B cell (primary cell): ENCODE results near the gene HDAC5. TPM values are rescaled to one million over a fixed set of nuclear protein-coding genes. Genes with fewer than 3 reads are reported as not detected.

Experiments
- ATAC-seq: fragments of 200-7000 bp; cut with Tn5 transposase; one replicate; pipeline ENCODE4 v1.10.0; 2021; ENCODE audit warnings: low read depth, mild to moderate bottlenecking, moderate number of reproducible peaks, moderate library complexity
- CTCF ChIA-PET: fragments of 350-600 bp; sonication (Branson Sonifier 250); formaldehyde crosslinking; loops from one replicate; lab custom pipeline; 2021; ENCODE audit warnings: antibody characterized with exemption, inconsistent platforms; lab: Charles Lee
- POLR2A ChIA-PET: fragments of 350-600 bp; sonication (Branson Sonifier 250); formaldehyde crosslinking; loops from one replicate; lab custom pipeline; 2021; ENCODE audit warnings: antibody characterized with exemption; lab: Charles Lee
- DNase-seq: peaks from one replicate; pipeline ENCODE4 v3.0.0; 2013
- H2AFZ ChIP-seq: 2 replicates; pipeline ENCODE4 v1.6.1; 2012; ENCODE audit warnings: mild to moderate bottlenecking, low read depth, low read length; ENCODE audit not compliant: insufficient read depth, poor library complexity, severe bottlenecking
- H3K27ac ChIP-seq, 2 donors: 1 replicate in 1 of 2; 2 replicates in 1 of 2; pipeline ENCODE4 v1.5.1; 2012 to 2013; ENCODE audit warnings: low read length in 2 of 2, mild to moderate bottlenecking in 2 of 2, moderate library complexity in 1 of 2
- H3K27me3 ChIP-seq, 4 experiments: fragments of 200-600 bp in 1 of 4; sonication (generic) in 1 of 4; replicated peaks in 1 of 4; 1 replicate in 2 of 4; 2 replicates in 2 of 4; pipeline versions ENCODE4 v1.6.1 to v1.7.0; 2013 to 2016; ENCODE audit warnings: low read length in 3 of 4, mild to moderate bottlenecking in 2 of 4, mixed read lengths in 1 of 4, moderate library complexity in 1 of 4; ENCODE audit not compliant: insufficient read depth in 4 of 4, control insufficient read depth in 3 of 4; ENCODE audit errors: control extremely low read depth in 1 of 4
- H3K36me3 ChIP-seq, 2 experiments: replicated peaks in 1 of 2; 1 replicate in 1 of 2; 2 replicates in 1 of 2; pipeline versions ENCODE4 v1.6.1 to v1.7.1; 2013; ENCODE audit warnings: low read length in 1 of 2; ENCODE audit not compliant: insufficient read depth in 2 of 2, control insufficient read depth in 1 of 2; ENCODE audit errors: control extremely low read depth in 1 of 2, extremely low read depth in 1 of 2
- H3K4me1 ChIP-seq, 2 donors: fragments of 200-600 bp in 1 of 2; sonication (generic) in 1 of 2; 1 replicate in 1 of 2; 2 replicates in 1 of 2; pipeline versions ENCODE4 v1.5.1 to v1.6.1; 2013 to 2017; ENCODE audit warnings: low read length in 2 of 2; ENCODE audit not compliant: control insufficient read depth in 2 of 2, insufficient read depth in 2 of 2
- H3K4me2 ChIP-seq: replicated peaks from 2 replicates; pipeline ENCODE3; 2012; ENCODE audit warnings: mild to moderate bottlenecking, low read depth, low read length; ENCODE audit not compliant: poor library complexity, severe bottlenecking
- H3K4me3 ChIP-seq, 5 experiments: fragments of 200-600 bp in 1 of 5; sonication (generic) in 1 of 5; 1 replicate in 3 of 5; 2 replicates in 2 of 5; pipeline versions ENCODE4 v1.5.1 to v1.7.0; 2011 to 2016; ENCODE audit warnings: low read length in 4 of 5, mild to moderate bottlenecking in 4 of 5, low read depth in 2 of 5, control low read depth in 1 of 5, moderate library complexity in 1 of 5; ENCODE audit not compliant: insufficient read depth in 1 of 5; ENCODE audit errors: control extremely low read depth in 1 of 5, extremely low read depth in 1 of 5
- H3K79me2 ChIP-seq: fragments of 200-600 bp; sonication (generic); one replicate; pipeline ENCODE4 v1.6.0; 2016; ENCODE audit warnings: low read length; ENCODE audit not compliant: control insufficient read depth, insufficient read depth
- H3K9ac ChIP-seq: fragments of 200-600 bp; sonication (generic); 2 replicates; pipeline ENCODE4 v1.6.1; 2017; ENCODE audit warnings: mild to moderate bottlenecking, low read length, moderate library complexity
- H3K9me3 ChIP-seq, 3 donors: one replicate each; pipeline versions ENCODE4 v1.6.1 to v1.7.1; 2013; ENCODE audit warnings: low read length in 2 of 3; ENCODE audit not compliant: control insufficient read depth in 2 of 3, insufficient read depth in 1 of 3; ENCODE audit errors: control extremely low read depth in 1 of 3
- H4K20me1 ChIP-seq: 2 replicates; pipeline ENCODE4 v1.6.0; 2012; ENCODE audit warnings: mild to moderate bottlenecking, low read length; ENCODE audit not compliant: insufficient read depth, control insufficient read depth, poor library complexity, severe bottlenecking
- H3K27ac Mint-ChIP-seq: one replicate; pipeline ENCODE4 v1.8.0; 2021; ENCODE audit warnings: mixed read lengths
- H3K27me3 Mint-ChIP-seq: one replicate; pipeline ENCODE4 v1.8.0; 2021; ENCODE audit warnings: mixed read lengths
- H3K4me1 Mint-ChIP-seq: one replicate; pipeline ENCODE4 v1.8.0; 2021; ENCODE audit warnings: mixed read lengths
- H3K4me3 Mint-ChIP-seq: one replicate; pipeline ENCODE4 v1.8.0; 2021; ENCODE audit warnings: mixed read lengths
- H3K9me3 Mint-ChIP-seq: one replicate; pipeline ENCODE4 v1.8.0; 2022; ENCODE audit warnings: mixed read lengths; ENCODE audit not compliant: insufficient read depth
- EZH2 ChIP-seq: IDR thresholded peaks from 2 replicates; pipeline ENCODE4 v1.6.1; 2012; ENCODE audit warnings: borderline replicate concordance, low read depth, mild to moderate bottlenecking, moderate library complexity, low read length; ENCODE audit not compliant: insufficient read depth, poor library complexity, severe bottlenecking
- WGBS: methylation state at CpG from one replicate; pipeline ENCODE4 v1.1.5; 2013; ENCODE audit warnings: missing lambda C conversion rate; ENCODE audit not compliant: insufficient coverage; 5-methylcytosine and 5-hydroxymethylcytosine counted together
- intact Hi-C: fragments of 100-400 bp; cut with micrococcal nuclease; formaldehyde crosslinking; loops from one replicate; pipeline ENCODE4 v1.10.0; 2022
- polyA plus RNA-seq: library from polyadenylated mRNA; depleted of rRNA; stranded (reverse); fragments of >200 nt; gene quantifications from 2 replicates; pipeline ENCODE4 v1.2.3, GENCODE V29; 2012
- total RNA-seq, 2 donors: library from RNA; stranded (reverse); fragments of 120-200 nt in 1 of 2; gene quantifications; 1 replicate in 1 of 2; 2 replicates in 1 of 2; pipeline versions ENCODE4 v1.2.3 to v1.2.4, GENCODE V29; 2013 to 2022
- TF ChIP-seq, protein P1 (sequence below): fragments of 200-600 bp; IDR thresholded peaks from one replicate; pipeline ENCODE4 v1.8.0; 2022; ENCODE audit warnings: antibody characterized with exemption, mild to moderate bottlenecking

HDAC5 gene
- total and polyA plus RNA-seq, 2 donors (not counting 1 experiment from before 2014, with no cell fraction given) = 99.8 to 104 TPM

DNA sequence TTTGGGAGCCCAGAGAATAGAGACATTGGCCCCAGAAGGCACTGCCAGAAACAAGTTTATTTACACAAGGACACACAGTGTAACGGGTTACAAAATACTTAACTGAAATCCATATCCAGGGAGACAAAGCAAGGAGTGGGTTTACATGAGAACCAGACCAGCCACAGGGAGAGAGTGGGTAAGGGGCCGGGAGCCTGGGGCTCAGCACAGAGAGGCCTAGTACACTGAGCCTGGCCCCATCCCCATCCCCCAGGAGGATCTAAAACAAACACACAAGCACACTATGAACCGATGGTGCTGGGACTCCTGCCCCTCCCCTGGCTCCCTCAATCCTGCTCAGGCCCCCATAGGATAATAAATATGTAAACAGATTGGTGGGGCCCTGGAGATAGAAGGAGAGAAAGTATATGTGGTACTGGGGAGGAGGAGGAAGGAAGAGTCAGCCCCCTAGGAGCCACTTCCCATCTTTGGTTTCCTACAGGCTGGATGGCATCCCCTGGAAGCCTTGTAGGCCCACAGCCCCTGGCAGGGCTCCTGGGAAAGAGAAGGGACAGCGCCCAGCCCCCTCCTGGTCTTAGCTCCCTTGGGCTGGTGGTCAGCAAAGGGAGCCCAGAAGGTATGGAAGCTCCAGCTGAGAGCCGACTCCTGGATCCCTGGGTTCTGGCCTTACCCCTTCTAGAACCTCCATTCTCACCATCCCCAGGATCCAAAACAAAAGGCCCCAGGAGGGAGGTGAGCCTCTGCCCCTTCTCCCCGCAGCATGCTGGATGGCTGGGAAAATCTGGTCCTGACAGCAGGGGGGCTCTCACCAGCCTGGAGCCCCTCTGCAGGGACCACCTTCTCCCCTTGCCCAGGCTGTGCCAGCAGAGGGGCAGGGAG, 46.5 kb downstream of the HDAC5 start:
- Histone ChIP-seq H3K4me2 (no peak overlapping the region), H3K27me3 (no peaks in the 10 kb centered on the region), H3K9me3 (no peaks in the 10 kb centered on the region), H3K36me3 (peaks cover under 1 to 63% of the 10 kb centered on the region in 2 experiments), H2AFZ (no peak overlapping the region), H4K20me1 (no peaks in the 10 kb centered on the region), H3K4me1 (peaks cover 1 to 2% of the 10 kb centered on the region in 2 donors), H3K4me3 (no peak overlapping the region), H3K9ac (no peak overlapping the region), H3K79me2 (no peaks in the 10 kb centered on the region), H3K27ac (no peak overlapping the region)
- ChIA-PET CTCF (no interaction called here), POLR2A (no interaction called here)
- DNase-seq (no peak), ATAC-seq (no peak)
- intact Hi-C loops = no loop called here
- TF ChIP-seq, protein P1, sequence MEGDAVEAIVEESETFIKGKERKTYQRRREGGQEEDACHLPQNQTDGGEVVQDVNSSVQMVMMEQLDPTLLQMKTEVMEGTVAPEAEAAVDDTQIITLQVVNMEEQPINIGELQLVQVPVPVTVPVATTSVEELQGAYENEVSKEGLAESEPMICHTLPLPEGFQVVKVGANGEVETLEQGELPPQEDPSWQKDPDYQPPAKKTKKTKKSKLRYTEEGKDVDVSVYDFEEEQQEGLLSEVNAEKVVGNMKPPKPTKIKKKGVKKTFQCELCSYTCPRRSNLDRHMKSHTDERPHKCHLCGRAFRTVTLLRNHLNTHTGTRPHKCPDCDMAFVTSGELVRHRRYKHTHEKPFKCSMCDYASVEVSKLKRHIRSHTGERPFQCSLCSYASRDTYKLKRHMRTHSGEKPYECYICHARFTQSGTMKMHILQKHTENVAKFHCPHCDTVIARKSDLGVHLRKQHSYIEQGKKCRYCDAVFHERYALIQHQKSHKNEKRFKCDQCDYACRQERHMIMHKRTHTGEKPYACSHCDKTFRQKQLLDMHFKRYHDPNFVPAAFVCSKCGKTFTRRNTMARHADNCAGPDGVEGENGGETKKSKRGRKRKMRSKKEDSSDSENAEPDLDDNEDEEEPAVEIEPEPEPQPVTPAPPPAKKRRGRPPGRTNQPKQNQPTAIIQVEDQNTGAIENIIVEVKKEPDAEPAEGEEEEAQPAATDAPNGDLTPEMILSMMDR = no peak
- TF ChIP-seq EZH2 = no peak
- H3K27me3 Mint-ChIP-seq = no peaks in the 10 kb centered on the region
- WGBS = 100% methylated on average over 1 of the region's 6 CpGs
- no peak overlapping the region for H3K4me3 Mint-ChIP-seq
- peaks cover 2% of the 10 kb centered on the region for H3K4me1 Mint-ChIP-seq
- H3K27ac Mint-ChIP-seq = peak overlapping the region; percentile 57
- H3K9me3 Mint-ChIP-seq = no peaks in the 10 kb centered on the region

DNA sequence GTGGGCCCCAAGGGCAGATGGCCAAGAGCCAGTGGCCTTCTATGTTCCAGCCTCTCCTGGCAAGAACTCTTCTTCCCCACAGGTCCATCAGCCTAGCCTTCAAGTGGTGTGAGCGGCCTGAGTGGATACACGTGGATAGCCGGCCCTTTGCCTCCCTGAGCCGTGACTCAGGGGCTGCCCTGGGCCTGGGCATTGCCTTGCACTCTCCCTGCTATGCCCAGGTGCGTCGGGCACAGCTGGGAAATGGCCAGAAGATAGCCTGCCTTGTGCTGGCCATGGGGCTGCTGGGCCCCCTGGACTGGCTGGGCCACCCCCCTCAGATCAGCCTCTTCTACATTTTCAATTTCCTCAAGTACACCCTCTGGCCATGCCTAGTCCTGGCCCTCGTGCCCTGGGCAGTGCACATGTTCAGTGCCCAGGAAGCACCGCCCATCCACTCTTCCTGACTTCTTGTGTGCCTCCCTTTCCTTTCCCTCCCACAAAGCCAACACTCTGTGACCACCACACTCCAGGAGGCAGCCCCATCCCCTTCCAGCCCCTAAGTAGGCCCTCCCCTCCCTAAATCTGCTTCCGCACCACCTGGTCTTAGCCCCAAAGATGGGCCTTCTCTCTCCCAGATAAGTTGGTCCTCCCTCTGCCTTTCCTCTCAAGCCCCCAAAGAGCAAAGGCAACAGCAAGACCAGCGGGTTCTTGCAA, 47.7 kb downstream of the HDAC5 start:
- peak overlapping the region; percentile 41 for H3K27ac Mint-ChIP-seq
- intact Hi-C loops = no loop called here
- no peak for ATAC-seq
- no peak overlapping the region for H3K4me3 ChIP-seq
- H3K4me1 ChIP-seq = peaks cover 6 to 13% of the 10 kb centered on the region in 2 donors
- H3K9me3 ChIP-seq = no peaks in the 10 kb centered on the region
- no peaks in the 10 kb centered on the region for H3K27me3 Mint-ChIP-seq
- ChIA-PET CTCF (no interaction called here), POLR2A (no interaction called here)
- DNase-seq = no peak
- no peak overlapping the region for H3K4me3 Mint-ChIP-seq
- H4K20me1 ChIP-seq = no peaks in the 10 kb centered on the region
- peaks cover 5% of the 10 kb centered on the region for H3K79me2 ChIP-seq
- H2AFZ ChIP-seq = no peak overlapping the region
- H3K4me1 Mint-ChIP-seq = peaks cover 12% of the 10 kb centered on the region
- no peak overlapping the region for H3K9ac ChIP-seq
- no peaks in the 10 kb centered on the region for H3K9me3 Mint-ChIP-seq
- 97% methylated on average over 10 of the region's 10 CpGs for WGBS
- H3K27ac ChIP-seq = no peak overlapping the region
- no peak for TF ChIP-seq EZH2
- TF ChIP-seq, protein P1 = no peak
- H3K4me2 ChIP-seq = no peak overlapping the region
- H3K36me3 ChIP-seq = peaks cover 0 to 57% of the 10 kb centered on the region in 2 experiments
- no peaks in the 10 kb centered on the region for H3K27me3 ChIP-seq
